HG03066 (cell line): ENCODE measurements around the gene BARHL1.

Experiments
- ATAC-seq: cut with Tn5 transposase; IDR thresholded peaks from one replicate; pipeline ENCODE4 v1.9.1; 2021; ENCODE audit warnings: low read depth; ENCODE audit not compliant: unreplicated experiment

BARHL1 gene

DNA sequence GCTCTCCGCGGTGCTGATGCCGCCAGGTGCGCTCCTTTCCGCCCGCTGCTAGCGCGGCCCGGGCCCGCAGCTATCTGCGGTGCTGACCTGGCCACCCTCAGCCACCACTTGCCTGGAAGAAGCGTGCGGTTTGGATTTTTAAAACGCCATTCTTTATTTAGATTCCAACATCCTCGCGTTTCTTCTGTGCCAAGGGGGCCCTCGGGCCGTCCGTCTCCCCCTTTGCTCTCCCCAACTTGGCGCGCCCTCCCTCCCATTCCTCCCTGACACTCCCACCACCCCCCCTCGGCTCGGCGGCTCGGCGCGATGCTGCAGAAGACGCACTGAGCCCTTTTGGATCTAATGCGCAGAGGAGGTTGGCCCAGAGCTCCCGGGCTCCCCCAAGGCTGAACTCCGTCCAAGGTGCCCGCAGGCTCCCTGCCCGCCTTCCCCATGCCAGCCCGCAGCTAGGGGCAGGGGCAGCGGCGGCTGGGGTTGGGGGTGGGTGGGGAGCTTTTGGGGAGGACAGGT is at the start of gene BARHL1:
Gene BARHL1, plus strand, starts transcription at position 331 of the 510 bp plus-strand sequence. CDS start 192 bp downstream, outside the sequence.
- ATAC-seq, result no peak

DNA sequence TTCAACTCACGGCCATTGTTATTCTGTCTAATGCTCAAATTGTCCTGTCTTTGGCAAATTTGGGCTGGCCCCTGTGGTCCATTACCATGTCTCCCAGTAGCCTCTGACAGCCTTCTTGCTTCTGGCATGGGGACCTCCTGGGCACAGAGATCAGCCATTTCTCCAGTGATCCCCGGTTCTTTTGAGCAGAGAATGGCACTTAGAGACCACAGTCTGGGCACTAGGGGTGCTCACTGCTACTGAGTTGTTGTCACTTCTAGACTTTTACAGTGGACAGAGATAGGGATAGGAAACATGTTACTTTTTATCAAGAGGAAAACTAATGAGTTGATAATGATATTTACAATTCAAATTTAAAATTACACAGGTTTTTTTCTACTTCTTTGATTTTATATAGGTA is 47.6 kb upstream of the BARHL1 start:
- ATAC-seq, result no peak

DNA sequence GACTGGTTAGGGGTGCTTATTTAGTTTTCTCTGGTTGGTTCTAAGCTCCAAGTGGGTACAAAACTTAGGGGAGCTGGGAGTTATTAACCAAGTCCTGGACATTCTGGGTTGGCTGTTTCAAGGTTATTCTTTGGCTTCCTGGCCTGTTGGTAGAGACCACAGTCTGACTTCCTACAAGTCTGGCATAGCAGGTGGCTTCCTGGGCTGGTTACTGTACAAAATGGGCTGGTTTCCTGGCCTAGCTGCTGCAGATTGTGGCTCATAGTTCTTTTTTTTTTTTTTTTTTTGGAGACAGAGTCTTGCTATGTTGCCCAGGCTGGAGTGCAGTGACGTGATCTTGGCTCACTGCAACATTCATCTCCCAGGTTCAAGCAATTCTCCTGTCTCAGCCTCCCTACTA is 46.3 kb upstream of the BARHL1 start:
- ATAC-seq, result no peak

DNA sequence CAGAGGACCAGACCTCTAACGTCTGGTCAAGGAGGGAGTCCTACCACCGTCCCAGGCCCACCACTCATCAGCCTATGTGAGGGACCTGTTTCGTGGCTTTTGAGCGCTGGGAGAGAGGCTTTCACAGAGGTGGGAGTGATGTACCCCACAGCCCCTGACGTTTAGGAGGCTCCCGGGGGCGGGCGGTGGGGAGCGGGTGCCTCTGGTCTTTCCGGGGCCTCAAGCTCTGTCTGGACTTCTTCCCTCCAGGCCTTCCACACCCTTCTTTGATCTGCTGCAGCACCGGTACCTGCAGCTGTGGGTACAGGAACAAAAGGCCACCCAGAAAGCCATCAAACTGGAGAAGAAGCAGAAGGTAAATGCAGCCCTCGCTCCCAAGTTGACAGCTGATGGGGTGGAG is 45.1 kb upstream of the BARHL1 start:
- ATAC-seq, result no peak

DNA sequence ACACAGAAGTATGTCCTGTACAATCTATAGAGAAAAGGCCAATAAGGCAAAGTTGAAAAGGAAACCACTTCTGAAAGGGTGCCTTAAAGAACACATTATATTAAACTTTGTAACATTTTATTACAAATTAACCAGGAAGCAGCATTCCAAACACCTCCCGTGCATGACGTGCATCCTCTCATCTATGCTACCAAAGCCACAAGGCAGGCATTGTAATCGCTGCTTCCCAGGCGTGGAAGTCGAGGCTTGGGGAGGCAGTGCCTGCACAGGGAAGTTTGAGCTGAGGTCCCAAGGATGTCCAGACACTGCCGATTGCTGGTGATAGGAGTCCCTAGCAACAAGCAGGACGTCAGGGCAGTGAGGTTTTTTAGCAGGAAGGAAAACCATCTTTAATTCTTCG is 44.3 kb upstream of the BARHL1 start:
- no peak for ATAC-seq

DNA sequence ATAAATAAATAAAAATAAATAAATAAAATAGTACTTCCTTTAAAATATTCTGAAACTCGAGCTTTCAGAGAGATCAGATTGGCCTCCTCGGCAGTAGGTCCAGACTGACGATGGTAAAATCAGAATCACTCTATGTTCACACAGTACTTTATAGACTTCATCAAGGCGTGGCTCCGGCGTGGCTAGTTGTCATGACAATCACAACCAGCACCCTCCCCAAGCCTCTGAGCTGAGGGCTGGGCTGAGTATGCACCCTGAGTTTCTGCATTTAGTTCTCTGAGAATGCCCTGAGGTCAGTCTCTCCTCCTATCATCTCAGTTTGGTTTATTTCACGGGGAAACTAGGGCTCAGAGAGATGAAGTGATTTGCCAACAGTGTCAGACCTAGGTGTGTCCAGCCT is 43.3 kb upstream of the BARHL1 start:
- no peak for ATAC-seq

DNA sequence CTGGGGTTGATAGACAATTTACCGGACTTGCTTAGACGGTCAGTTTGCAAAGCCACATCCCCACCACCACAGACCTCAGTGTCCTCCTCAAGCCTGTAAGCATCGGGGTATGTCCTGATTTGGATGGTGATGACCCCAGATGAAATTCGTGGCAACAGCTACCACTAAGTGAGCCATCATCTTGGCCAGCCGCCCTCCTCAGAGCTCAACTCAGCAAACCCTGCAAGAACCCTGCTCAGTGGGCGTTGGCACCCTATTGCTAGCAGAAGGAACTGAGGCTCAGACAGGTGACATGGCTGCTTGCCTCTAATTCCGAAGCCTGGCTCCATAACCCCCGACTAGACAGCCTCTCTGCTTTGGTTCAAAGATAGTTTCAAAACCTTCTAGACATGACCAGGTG is 41.4 kb upstream of the BARHL1 start:
- ATAC-seq, result no peak

DNA sequence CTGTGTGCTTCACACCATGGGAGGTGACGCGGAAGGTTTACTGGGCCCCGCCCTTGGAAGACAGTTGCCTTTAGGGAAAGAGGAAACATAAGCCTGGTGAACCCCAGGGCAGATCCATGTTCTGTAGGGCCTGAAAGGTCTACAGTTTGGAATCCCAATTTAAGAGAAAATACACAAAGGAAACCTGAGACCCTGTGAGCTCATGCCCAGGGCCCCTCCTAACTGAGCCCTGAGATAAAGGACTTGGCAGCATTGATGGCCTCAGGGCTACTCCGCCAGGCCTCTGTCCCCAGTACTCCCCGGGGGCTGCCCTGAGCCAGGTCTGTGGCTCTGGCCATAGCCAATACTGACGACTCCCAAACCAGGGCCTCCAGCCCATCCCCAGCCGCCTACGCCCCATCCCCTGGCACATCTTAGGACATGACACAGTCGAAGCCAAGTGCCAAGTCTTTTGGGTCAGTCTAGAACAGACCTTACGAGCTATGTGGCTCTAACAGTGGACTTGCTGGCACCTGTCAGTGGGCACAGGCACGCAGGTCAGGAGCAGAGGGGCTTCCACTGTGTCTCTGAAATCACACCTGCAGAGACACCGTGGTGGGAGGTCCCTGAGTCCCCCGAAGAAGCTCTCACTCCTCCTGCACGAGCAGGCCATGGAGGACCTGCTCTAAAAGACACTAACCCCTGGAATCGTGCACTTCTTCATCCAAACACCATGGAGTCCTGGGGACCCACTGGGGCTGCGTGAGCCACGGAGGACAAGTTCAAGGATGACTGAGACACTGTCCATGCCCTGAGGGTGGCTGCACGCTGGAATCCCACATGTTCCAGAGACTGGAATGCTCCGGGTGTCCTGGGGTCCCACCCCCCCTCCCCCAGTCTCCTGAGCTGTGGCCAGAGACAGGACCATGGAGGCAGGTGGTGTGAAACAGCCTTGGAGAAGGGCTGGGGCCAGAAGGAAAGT is 40.3 kb upstream of the BARHL1 start:
- ATAC-seq, result no peak

DNA sequence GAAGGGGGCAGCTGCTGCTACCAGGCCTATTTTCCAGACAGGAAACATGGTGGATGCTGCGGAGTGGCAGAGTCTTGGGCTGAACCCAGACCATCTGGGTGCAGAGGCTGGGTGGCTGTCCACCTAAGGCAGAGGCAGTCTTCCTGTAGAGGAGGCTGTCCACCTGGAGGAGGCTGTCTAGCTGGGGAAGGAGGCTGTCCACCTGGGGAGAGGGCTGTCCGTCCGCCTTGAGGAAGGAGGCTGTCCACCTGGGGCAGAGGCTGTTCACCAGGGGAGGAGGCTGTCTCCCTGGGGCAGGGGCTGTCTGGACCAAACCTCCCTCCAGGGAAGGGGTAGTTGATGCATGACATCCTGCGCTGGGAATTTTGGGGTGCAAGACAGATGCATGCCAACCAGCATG is 39.2 kb upstream of the BARHL1 start:
- ATAC-seq, result no peak

DNA sequence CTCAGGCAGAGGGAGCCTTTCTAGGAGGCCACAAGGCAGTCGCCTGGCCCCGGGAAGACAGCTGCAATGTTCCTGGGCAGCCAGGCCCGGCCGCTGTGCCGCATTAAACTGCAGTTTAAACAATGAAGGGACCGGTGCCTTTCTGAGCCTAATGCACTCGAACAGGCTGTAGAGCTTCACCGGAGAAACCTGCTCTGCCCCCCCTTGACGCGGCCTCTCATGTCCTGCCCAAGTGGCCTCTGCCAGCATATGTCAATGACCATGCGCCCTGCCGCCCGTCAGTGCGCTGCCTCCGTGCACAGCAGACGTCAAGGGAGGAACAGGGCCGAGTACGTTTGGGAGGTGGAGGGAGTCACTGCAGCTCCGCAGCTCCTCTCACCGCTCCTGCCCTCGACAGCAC is 38.4 kb upstream of the BARHL1 start:
- no peak for ATAC-seq

DNA sequence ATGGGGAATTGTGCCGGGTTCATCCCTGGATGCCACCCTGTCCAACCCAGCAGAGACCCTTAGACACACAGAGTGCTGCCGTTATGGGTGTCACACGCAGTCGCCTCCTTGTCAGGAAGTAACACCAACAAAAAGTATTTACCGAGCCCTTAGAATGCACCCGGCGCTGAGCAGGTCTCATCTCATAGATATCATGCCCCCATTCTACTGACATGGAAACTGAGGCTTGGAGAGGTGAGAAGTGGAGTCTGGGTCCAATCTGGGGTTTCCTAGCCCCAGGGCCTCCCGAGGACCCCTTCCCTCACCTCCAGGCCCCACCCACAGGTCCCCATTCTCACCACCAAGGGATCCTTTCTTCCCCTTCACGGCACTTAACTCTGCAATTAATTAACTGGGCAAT is 36.8 kb upstream of the BARHL1 start:
- no peak for ATAC-seq

DNA sequence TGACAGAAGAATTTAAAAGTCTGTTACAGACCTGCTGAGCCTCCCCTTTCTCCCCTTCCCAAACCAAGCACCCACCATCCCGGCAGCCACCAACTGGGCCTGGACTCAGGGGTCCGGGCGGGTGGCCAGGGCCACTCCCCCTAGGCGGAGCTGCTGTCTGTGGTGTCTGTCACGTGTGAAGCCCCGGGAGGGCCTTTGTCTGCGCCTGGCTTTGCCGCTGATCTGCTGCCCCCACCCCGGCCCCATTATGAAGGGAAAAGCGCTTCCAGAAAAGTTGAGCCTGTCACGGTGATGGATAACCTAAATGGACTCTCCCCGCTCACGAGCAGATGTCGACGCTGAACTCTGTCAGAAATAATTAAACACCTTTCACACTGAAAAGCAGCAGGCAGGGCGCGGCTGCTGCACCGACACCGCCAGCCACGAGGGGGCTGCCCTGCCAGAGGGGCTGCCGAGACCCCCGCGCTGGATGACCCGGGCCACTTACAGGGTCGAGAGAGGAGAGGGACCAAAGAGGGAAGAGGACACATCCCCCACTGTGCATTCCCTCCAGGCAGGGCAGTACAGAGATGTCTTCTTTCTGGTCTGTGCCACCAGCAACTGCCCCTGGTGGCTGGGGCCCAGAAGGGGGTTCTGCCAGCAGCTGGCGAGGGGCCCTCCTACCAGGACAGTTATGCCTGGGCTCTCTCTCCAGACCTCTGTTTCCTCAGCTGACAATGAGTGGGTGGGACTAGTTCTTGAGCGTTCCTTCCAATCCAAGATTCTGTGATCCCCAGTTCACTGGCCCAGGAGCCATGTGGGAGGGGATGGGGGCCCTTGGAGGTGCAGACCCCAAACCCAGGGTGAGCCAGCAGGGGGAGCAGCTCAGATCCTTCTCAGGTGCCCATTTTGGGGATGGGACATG is 36.0 kb upstream of the BARHL1 start:
- ATAC-seq, result no peak

DNA sequence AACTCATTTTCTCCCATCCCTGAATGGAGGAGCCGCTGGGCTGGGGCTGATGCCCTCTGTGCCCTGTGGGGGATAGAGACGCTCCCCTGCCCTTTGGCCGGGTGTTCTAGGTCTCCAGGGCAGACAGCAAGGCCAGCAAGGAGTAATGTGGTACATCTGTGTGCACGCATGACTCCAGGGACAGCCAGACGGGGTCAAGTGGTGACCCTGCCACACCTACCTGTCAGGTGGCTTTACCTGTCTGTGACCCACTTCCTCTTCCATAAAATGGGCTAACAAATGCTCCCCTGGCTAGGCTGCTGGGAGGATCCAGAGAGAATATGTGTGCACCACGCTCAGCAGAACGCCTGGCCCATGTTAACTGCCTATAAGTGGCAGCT is 35.4 kb upstream of the BARHL1 start:
- ATAC-seq, result no peak

DNA sequence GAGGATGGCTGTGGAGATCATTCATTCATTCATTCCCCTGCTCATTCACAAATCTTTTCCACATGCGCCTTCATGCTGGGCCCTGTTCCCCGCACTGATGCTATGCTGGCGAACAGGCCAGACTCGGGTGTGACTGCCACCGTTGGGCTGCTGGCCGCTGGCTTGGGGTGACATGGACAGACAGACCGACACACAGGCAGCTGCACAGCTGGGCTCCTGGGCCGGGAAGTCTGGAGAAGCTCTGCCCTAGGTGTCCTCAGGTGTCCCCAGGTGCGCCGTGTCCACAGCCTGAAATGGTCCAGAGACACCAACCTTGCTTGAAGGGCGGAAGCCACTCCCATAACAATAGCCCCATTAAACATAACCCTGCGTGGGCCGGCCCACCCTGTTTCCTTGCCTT is 35.0 kb upstream of the BARHL1 start:
- no peak for ATAC-seq

DNA sequence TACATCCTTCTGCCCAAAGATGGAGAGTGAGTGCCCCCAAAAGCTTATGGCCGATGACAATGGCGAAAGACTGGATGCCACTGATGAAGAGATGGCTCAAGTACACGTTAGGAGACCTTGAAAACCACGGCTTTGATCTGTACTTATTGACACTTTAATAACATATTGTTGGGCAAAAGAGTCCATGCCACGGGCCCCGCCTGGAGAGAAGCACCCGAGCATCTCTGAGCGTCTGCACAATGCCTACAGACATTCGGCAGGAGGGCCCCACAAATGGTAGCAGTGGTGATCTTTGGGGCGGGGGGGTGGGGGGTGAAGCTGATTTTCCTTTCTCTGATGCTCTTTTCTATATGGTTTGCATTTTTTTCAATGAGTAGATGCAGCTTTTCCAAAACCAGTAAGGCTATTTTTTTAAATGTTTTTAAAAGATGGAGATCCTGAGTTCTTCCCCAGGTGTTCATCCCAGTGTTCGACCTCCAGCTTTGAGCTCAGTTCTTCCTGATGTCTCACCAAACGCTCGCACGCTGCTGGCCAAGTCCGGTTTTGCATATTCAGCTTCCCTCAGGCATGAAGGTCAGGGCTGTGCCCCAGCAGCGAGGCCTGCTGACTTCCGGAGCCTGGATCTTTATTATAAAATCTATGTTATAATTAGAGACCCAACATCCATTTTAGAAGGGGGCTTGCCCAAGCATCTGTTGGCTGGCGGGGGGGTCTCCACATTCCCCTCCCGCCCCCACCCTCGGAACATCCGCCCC is 34.3 kb upstream of the BARHL1 start:
- ATAC-seq, result no peak

DNA sequence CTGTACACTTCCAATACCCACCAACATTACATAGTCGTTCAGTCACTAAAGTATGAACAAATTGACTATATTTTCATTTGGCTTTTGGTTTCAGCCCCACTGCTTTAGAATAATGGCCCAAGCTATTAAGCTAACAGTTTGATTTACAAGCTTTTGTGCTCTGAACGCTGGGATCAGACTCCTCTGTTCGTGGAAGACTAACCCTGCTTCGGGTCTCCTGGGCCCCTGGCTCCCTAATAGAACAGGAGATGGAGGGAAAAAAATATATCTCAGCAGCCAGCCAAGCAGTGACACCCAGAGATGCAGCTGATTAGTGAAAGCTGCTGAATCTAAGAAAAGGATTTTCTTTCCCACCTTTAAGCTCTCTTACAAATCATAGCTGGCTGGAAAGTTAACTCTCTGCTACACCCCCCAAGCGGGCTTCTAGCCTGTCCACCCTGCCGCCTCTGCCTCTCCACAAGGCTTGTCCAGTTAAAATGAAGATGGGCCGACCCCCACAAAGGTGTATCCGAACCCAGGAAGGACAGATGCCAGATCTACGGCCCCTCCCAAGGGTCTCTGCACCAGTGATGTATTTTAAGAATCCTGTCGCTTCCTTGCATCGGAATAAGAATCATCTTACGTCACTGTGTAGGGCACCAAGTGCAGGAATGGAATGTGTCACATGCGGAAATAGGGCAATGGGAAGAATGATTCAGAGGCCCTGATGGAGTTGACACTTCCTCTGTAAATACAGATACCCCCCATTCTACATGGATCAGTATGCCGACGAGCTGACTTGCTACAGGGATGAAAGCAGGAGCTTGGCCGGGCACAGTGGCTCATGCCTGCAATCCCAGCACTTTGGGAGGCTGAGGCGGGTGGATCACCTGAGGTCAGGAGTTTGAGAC is 33.4 kb upstream of the BARHL1 start:
- no peak for ATAC-seq

DNA sequence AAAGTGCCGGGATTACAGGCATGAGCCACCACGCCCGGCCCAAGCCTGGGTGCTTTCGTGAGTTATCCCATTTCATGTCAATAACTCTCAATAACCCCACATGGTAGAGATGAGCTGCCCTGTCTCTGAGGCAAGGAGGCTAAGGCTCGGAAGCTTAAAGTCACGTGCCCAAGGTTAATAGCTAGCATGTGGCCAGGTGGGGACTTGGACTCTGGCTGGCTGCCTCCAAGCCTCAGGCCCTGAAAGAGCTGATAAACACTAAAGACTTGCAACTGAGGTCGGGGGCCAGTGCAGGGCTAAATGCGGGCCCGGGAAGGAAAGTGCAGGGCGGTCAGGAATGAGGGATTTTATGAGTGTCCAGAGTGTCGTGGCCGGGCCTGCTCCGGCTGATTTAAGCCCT is 30.9 kb upstream of the BARHL1 start:
- ATAC-seq, result no peak

DNA sequence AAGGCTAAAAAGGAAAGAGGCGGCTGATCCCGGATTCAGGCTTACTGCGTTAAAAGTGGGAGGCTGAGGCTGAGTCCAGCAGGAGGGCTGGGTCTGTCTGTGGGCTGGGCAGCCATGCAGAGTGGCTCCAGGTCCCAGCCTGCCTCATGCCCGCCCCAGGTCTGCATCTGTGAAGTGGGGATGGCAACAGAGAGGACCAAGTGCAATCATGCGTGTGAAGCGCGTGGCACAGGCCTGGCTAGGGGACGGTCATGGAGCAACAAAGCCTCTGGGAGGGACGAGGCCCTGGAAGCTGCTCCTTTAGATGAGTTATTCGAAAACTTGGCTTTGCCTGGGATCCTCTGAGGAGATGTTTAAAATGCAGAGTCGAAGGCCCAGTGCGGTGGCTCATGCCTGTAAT is 30.4 kb upstream of the BARHL1 start:
- ATAC-seq, result no peak

DNA sequence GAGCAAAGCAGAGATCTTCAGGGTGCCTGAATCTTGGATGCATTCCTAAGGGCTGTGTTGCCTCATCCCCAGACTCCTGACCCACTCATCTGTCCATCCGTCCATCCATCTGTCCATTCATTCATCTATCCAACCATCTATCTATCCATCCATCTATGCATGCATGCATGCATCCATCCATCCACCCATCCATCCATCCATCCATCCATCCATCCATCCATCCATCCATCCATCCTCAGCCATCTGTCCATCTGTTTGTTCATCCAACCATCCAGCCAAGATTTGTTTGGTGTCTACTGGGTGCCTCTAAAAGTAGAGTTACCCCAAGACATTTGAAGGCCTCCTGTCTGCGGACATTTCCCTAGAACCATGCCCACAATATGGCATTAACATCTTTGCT is 27.7 kb upstream of the BARHL1 start:
- no peak for ATAC-seq

DNA sequence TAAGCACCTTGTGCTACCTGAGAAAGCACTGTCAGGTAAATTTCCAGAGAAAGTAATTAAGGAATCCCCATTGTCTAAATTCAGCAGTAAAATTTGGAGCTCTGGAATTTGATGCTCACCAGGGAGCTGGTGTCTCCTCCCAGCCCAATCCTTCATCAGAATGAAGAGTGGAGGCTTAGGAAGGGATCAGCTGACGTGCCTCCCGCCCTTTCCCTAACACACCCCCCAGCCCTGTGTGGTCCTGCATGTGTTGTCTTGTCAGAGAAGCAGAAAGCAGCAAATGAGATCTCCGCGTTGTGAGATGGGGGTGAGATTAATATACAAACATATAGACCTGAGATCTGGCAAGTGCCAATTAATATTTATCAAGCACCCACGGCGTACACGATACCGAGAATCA is 26.9 kb upstream of the BARHL1 start:
- ATAC-seq, result no peak
